HL-60 (cell line): ENCODE data around the gene SRSF4.

Source experiments
- DNase-seq, 2 experiments: peaks; one replicate each; pipeline ENCODE4 v3.0.0-alpha.2; 2010 to 2020; ENCODE audit warnings: low read depth in 1 of 2, low spot score in 1 of 2
- H3K27ac ChIP-seq: fragments of 250-450 bp; sonication (Bioruptor Pico); replicated peaks from 2 replicates; pipeline ENCODE4 v1.5.1; 2020; ENCODE audit warnings: mild to moderate bottlenecking, moderate library complexity
- H3K27me3 ChIP-seq: fragments of 250-450 bp; sonication (Bioruptor Pico); 2 replicates; pipeline ENCODE4 v1.5.1; 2021; ENCODE audit warnings: mild to moderate bottlenecking, moderate library complexity; ENCODE audit not compliant: insufficient read depth, poor library complexity, severe bottlenecking
- H3K4me3 ChIP-seq: replicated peaks from 2 replicates; pipeline ENCODE4 v1.5.1; 2011; ENCODE audit warnings: mild to moderate bottlenecking, control low read depth, low read length; ENCODE audit not compliant: insufficient read depth
- CTCF ChIP-seq: IDR thresholded peaks from one replicate; pipeline ENCODE4 v1.5.1; 2011; ENCODE audit warnings: low read length, control low read depth, inconsistent platforms; ENCODE audit not compliant: insufficient read depth
- GABPA ChIP-seq: IDR thresholded peaks from 2 replicates; pipeline ENCODE4 v1.6.1; 2012; ENCODE audit warnings: low read depth
- POLR2AphosphoS5 ChIP-seq: IDR thresholded peaks from 2 replicates; pipeline ENCODE4 v1.6.1; 2012; ENCODE audit warnings: low read depth
- REST ChIP-seq: IDR thresholded peaks from 2 replicates; pipeline ENCODE4 v1.6.1; 2012; ENCODE audit warnings: low read depth; ENCODE audit not compliant: insufficient replicate concordance
- SPI1 ChIP-seq: IDR thresholded peaks from 2 replicates; pipeline ENCODE4 v1.6.1; 2012; ENCODE audit warnings: low read depth, mild to moderate bottlenecking, borderline replicate concordance

Gene SRSF4

GRCh38 chr1:29227511-29227910 is 45.8 kb upstream of the SRSF4 start:
- Histone ChIP-seq H3K27ac (no peak overlapping the region), H3K27me3 (no peaks in the 10 kb centered on the region), H3K4me3 (no peak overlapping the region)
- no peak for TF ChIP-seq POLR2AphosphoS5
- TF ChIP-seq CTCF: no peak
- TF ChIP-seq SPI1: no peak
- no peak for TF ChIP-seq GABPA
- no peak for TF ChIP-seq REST
- no peak for DNase-seq

- TF ChIP-seq GABPA (no peak), CTCF (no peak), SPI1 (no peak), REST (no peak), POLR2AphosphoS5 (no peak)
- no peak overlapping the region for H3K27ac ChIP-seq
- no peak for DNase-seq
- H3K27me3 ChIP-seq: no peaks in the 10 kb centered on the region
- H3K4me3 ChIP-seq: no peak overlapping the region
Observed at GRCh38 chr1:29225361-29225760, 43.7 kb upstream of the SRSF4 start.

DNA sequence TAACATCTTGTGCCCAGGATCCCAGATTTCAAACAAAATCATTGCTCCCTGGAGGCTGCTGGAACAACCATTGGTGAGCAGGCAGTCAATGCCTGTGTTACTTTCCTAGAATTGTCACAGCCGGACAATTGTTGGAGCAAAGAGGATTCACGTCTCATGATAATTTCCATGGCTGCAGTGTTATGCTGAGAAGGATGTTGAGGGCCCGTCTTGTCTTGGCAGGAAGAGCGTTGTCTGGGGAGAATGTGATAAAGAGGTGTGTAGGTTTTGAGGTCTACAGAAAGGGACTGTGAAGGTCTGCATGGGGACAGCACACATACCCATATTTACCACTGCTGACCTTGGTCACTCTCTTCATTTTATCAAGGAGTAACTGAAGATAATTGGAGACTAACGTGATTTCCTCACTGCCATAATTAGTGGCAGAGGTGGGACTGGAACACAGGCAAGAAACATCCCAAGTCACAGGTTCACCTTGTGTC is 42.7 kb upstream of the SRSF4 start:
- no peak overlapping the region for H3K4me3 ChIP-seq
- TF ChIP-seq REST: no peak
- TF ChIP-seq SPI1: no peak
- H3K27ac ChIP-seq: no peak overlapping the region
- no peaks in the 10 kb centered on the region for H3K27me3 ChIP-seq
- no peak for DNase-seq

DNA sequence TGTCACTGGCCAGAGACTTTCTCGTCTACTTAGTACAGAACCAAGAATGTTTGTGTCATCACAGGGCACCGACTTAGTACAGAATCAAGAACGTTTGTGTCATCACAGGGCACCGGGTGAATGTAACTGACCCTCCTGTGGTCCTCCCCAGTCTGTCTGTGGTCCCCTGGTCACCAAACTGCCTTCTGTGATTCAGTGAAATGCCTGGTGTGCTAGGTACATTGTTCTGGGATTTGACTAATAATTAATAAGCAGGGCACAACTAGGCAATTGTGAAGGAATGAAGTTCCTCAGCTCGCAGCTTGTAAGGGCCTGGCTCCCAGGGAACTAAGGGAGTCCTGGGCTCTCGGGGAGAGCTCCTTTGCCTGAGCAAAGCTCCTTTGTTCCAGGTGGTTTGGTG is 41.8 kb upstream of the SRSF4 start:
- no peak for TF ChIP-seq CTCF
- no peak for TF ChIP-seq POLR2AphosphoS5
- no peak for TF ChIP-seq REST
- TF ChIP-seq GABPA: no peak
- no peak for TF ChIP-seq SPI1
- DNase-seq: no peak
- Histone ChIP-seq H3K4me3 (no peak overlapping the region), H3K27me3 (no peaks in the 10 kb centered on the region), H3K27ac (no peak overlapping the region)
